Neural progenitor cell (in vitro differentiated cells): ENCODE data around the gene HLF. TPM values are rescaled to one million over a fixed set of nuclear protein-coding genes. Genes with fewer than 3 reads are reported as not detected.

ENCODE experiments used
- DNase-seq: peaks from one replicate; pipeline ENCODE4 v3.0.0-alpha.2; 2016; ENCODE audit warnings: low spot score
- H2AFZ ChIP-seq: fragments of 200-600 bp; sonication (generic); replicated peaks from 2 replicates; pipeline ENCODE4 v1.6.1; 2016; ENCODE audit warnings: antibody characterized with exemption
- H3F3A ChIP-seq: fragments of 200-600 bp; sonication (generic); 2 replicates; pipeline ENCODE4 v1.6.1; 2016; ENCODE audit warnings: antibody characterized with exemption, low read depth
- H3K27ac ChIP-seq: fragments of 200-600 bp; sonication (generic); 2 replicates; pipeline ENCODE4 v1.5.1; 2016; ENCODE audit warnings: mild to moderate bottlenecking
- H3K27me3 ChIP-seq: fragments of 200-600 bp; sonication (generic); 2 replicates; pipeline ENCODE4 v1.6.1; 2016; ENCODE audit warnings: mild to moderate bottlenecking, moderate library complexity
- H3K36me3 ChIP-seq: fragments of 200-600 bp; sonication (generic); 2 replicates; pipeline ENCODE4 v1.5.1; 2016
- H3K4me1 ChIP-seq: fragments of 200-600 bp; sonication (generic); 2 replicates; pipeline ENCODE4 v1.6.1; 2016; ENCODE audit warnings: mixed run types
- H3K4me2 ChIP-seq: fragments of 200-600 bp; sonication (generic); 2 replicates; pipeline ENCODE4 v1.6.1; 2016
- H3K4me3 ChIP-seq: fragments of 200-600 bp; sonication (generic); 2 replicates; pipeline ENCODE4 v1.5.1; 2016
- H3K79me2 ChIP-seq: fragments of 200-600 bp; sonication (generic); 2 replicates; pipeline ENCODE4 v1.6.1; 2016; ENCODE audit warnings: low read depth
- H3K9ac ChIP-seq: fragments of 200-600 bp; sonication (generic); 2 replicates; pipeline ENCODE4 v1.6.1; 2016
- H3K9me3 ChIP-seq: fragments of 200-600 bp; sonication (generic); 2 replicates; pipeline ENCODE4 v1.5.1; 2016; ENCODE audit warnings: low read depth
- H4K20me1 ChIP-seq: fragments of 200-600 bp; sonication (generic); 2 replicates; pipeline ENCODE4 v1.6.1; 2016; ENCODE audit warnings: low read depth
- H3K27ac Mint-ChIP-seq: 3 replicates; pipeline ENCODE4 v1.8.0; 2021; ENCODE audit warnings: mixed read lengths
- H3K27me3 Mint-ChIP-seq: 2 replicates; pipeline ENCODE4 v1.8.0; 2022; ENCODE audit warnings: low read depth, mild to moderate bottlenecking, inconsistent platforms, moderate library complexity, mixed read lengths; ENCODE audit not compliant: insufficient read depth
- H3K36me3 Mint-ChIP-seq: 3 replicates; pipeline ENCODE4 v1.8.0; 2021; ENCODE audit warnings: mixed read lengths
- H3K4me1 Mint-ChIP-seq: 3 replicates; pipeline ENCODE4 v1.8.0; 2021; ENCODE audit warnings: mixed read lengths
- H3K4me3 Mint-ChIP-seq: 3 replicates; pipeline ENCODE4 v1.8.0; 2021; ENCODE audit warnings: mild to moderate bottlenecking, moderate library complexity, mixed read lengths
- H3K9me3 Mint-ChIP-seq: 3 replicates; pipeline ENCODE4 v1.8.0; 2020; ENCODE audit warnings: mixed read lengths
- CTCF ChIP-seq: fragments of 200-600 bp; sonication (generic); IDR thresholded peaks from 2 replicates; pipeline ENCODE4 v1.5.1; 2017; ENCODE audit warnings: antibody characterized with exemption, mild to moderate bottlenecking
- EZH2 ChIP-seq: fragments of 200-600 bp; sonication (generic); IDR thresholded peaks from 2 replicates; pipeline ENCODE4 v1.6.1; 2017; ENCODE audit warnings: antibody characterized with exemption, mild to moderate bottlenecking, moderate library complexity
- EZH2phosphoT487 ChIP-seq: fragments of 200-600 bp; sonication (generic); IDR thresholded peaks from 2 replicates; pipeline ENCODE4 v1.6.1; 2017; ENCODE audit warnings: antibody characterized with exemption
- total RNA-seq: library from RNA; depleted of rRNA; stranded (reverse); fragments of >200 nt; gene quantifications from 2 replicates; pipeline ENCODE4 v1.2.3, GENCODE V29; 2015; ENCODE audit warnings: low replicate concordance

HLF gene
- total RNA-seq, 1 donor from 2014 or later: 0.11 TPM

GRCh38 chr17:55366020-55366481, 101.3 kb downstream of the HLF start:
- peaks cover under 1% of the 10 kb centered on the region for H3K36me3 Mint-ChIP-seq
- no peak overlapping the region for H3K9ac ChIP-seq
- no peaks in the 10 kb centered on the region for H3K36me3 ChIP-seq
- no peak overlapping the region for H3K4me3 ChIP-seq
- no peak overlapping the region for H3K4me2 ChIP-seq
- peaks cover 7% of the 10 kb centered on the region for H3K4me1 Mint-ChIP-seq
- peaks cover 1% of the 10 kb centered on the region for H3K27me3 Mint-ChIP-seq
- peak; percentile 51 for DNase-seq
- no peak overlapping the region for H3K27ac ChIP-seq
- peaks cover 2% of the 10 kb centered on the region for H3K9me3 ChIP-seq
- no peaks in the 10 kb centered on the region for H3K79me2 ChIP-seq
- H3K27ac Mint-ChIP-seq: no peak overlapping the region
- H3K4me3 Mint-ChIP-seq: no peak overlapping the region
- H2AFZ ChIP-seq: no peak overlapping the region
- H3K4me1 ChIP-seq: peaks cover 13% of the 10 kb centered on the region
- no peaks in the 10 kb centered on the region for H4K20me1 ChIP-seq
- peaks cover 9% of the 10 kb centered on the region for H3K9me3 Mint-ChIP-seq
- no peak for TF ChIP-seq EZH2
- TF ChIP-seq CTCF: no peak
- no peak for TF ChIP-seq EZH2phosphoT487
- H3K27me3 ChIP-seq: no peaks in the 10 kb centered on the region
- peaks cover 6% of the 10 kb centered on the region for H3F3A ChIP-seq

GRCh38 chr17:55368706-55369105, 103.9 kb downstream of the HLF start:
- peaks cover 13% of the 10 kb centered on the region for H3K4me1 ChIP-seq
- H3K27me3 ChIP-seq: no peaks in the 10 kb centered on the region
- no peak overlapping the region for H3K9ac ChIP-seq
- Mint-ChIP-seq H3K4me1 (peaks cover 7% of the 10 kb centered on the region), H3K27me3 (peaks cover 2% of the 10 kb centered on the region), H3K9me3 (peaks cover 18% of the 10 kb centered on the region), H3K27ac (no peak overlapping the region), H3K36me3 (peaks cover 4% of the 10 kb centered on the region), H3K4me3 (no peak overlapping the region)
- no peaks in the 10 kb centered on the region for H4K20me1 ChIP-seq
- no peaks in the 10 kb centered on the region for H3K79me2 ChIP-seq
- no peak overlapping the region for H2AFZ ChIP-seq
- H3K4me3 ChIP-seq: no peak overlapping the region
- H3K4me2 ChIP-seq: no peak overlapping the region
- TF ChIP-seq EZH2 (no peak), CTCF (no peak), EZH2phosphoT487 (no peak)
- no peaks in the 10 kb centered on the region for H3K36me3 ChIP-seq
- DNase-seq: no peak
- H3K9me3 ChIP-seq: no peaks in the 10 kb centered on the region
- no peak overlapping the region for H3K27ac ChIP-seq
- H3F3A ChIP-seq: peaks cover 6% of the 10 kb centered on the region

Other genes starting within 250 kb of the HLF start
- 73.7 and 122 TPM in 2 replicates for gene MMD, start 156.9 kb downstream of the HLF start, total RNA-seq
- gene SMIM36, start 246.5 kb downstream of the HLF start, total RNA-seq: not detected in 2 replicates